ENCODE results near the gene UCK1. TPM values are rescaled to one million over a fixed set of nuclear protein-coding genes. Genes with fewer than 3 reads are reported as not detected.
A peak's percentile ranks its signal among the peaks of the same experiment; 100 is the strongest.

UCK1 gene
- total and polyA plus RNA-seq, 2 of the 8 experiments (the other 6 are each of a cell fraction or from before 2014, with no cell fraction given): 35.1 to 42.0 TPM

DNA sequence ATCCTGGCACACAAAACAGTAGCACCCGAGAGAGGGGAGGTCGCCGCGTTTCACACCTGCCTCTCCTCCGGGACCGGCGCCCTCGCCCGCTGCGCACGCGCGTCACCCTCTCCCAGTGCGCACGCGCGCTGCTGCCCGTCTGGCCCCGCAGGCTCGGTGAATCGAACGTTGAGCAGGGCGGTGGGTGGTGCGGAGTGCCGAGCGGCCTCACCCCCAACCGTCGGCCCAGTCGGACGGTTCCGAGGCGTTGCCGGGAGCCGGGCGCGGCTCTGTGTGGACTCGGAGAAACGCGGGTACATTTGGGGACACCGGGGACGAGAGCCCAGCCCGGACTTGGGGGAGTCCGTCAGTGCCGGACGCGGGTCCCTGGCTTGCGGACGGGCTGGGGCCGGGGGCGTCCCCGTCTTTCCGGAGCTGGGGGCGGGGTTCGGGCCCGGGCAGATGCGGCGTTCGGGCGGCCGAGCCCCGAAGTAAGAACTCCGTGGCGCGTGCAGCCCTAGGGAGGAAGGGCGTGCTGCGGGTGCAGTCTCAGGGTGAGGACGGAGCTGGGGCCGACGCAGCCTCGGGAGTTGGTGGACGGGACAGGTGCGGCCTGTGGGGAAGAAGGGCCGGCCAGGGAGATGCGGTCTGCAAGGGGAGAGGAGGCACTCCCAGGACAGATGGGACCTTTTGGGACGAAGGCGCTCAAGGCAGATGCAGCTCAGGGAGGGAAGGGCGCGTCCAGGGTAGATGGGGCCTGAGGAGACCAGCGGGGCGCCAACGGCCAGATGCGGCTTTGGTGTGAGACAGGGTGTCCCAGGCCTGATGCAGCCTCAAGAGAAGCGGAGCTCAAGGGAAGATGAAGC is 28.1 kb downstream of the UCK1 start, which contains the start of gene POMT1:
Gene POMT1, plus strand, starts transcription at position 138 of the 845 bp plus-strand sequence. CDS start 1,301 bp downstream, outside the sequence.
- peaks cover 7 to 8% of the 10 kb centered on the region in 2 experiments for H4K20me1 ChIP-seq (replicated peaks in 1 of 2; ENCODE audit: control insufficient read depth in 1 of 2, insufficient read depth in 2 of 2, low read length in 2 of 2)
- peak within 1 kb of the TSS; percentile 83; the same call in 1 of the 2 replicates for H3K18ac ChIP-seq (ENCODE audit: extremely low read depth, low read length)
- H3K9me3 ChIP-seq (ENCODE audit: insufficient read depth in 2 of 2, low read depth in 1 of 2, low read length in 1 of 2): no peaks in the 10 kb centered on the region
- 0 out of 2 replicates have a peak, but pooled peaks cover 2% of the 10 kb centered on the region for H3K79me1 ChIP-seq (ENCODE audit: low read depth, low read length)
- peak within 1 kb of the TSS; percentile 70 to 89 (median 80) for H3K4me3 ChIP-seq (ENCODE audit: extremely low read depth in 1 of 4, insufficient read depth in 2 of 4, low read depth in 3 of 4, low read length in 4 of 4)
- H3K56ac ChIP-seq (replicated peaks; ENCODE audit: insufficient read length, low read depth, low read length): peak within 1 kb of the TSS; percentile 62
- 3% methylated on average over 53 of the region's 83 CpGs; no CpG with 5 or more reads in 1 of the 2 experiments for WGBS, 2 experiments (ENCODE audit: extremely low coverage in 1 of 2, insufficient coverage in 1 of 2, insufficient read length in 1 of 2, insufficient replicate concordance in 2 of 2, low coverage in 1 of 2, low lambda C conversion rate in 2 of 2, missing lambda C conversion rate in 1 of 2)
- no peak within 1 kb of the TSS for H2BK120ac ChIP-seq (replicated peaks; ENCODE audit: low read depth, low read length)
- peaks cover 0 to 8% (median 0%) of the 10 kb centered on the region in 4 experiments; a peak in 2 of 7 replicates for H3K27me3 ChIP-seq (replicated peaks in 1 of 4; ENCODE audit: control insufficient read depth in 3 of 4, extremely low read depth in 1 of 4, insufficient read depth in 3 of 4, low read length in 3 of 4)
- H2AK5ac ChIP-seq (ENCODE audit: low read depth, low read length): no peak within 1 kb of the TSS
- no peak within 1 kb of the TSS for H2BK15ac ChIP-seq (ENCODE audit: low read length)
- H2BK5ac ChIP-seq (ENCODE audit: low read depth, low read length): peak within 1 kb of the TSS; percentile 66; the same call in 1 of the 2 replicates
- peak within 1 kb of the TSS; percentile 36 for H3K4ac ChIP-seq (replicated peaks; ENCODE audit: insufficient read length, low read depth, low read length)
- H3K27ac ChIP-seq (ENCODE audit: low read depth, low read length): no peak within 1 kb of the TSS
- H2BK20ac ChIP-seq (ENCODE audit: low read length): no peak within 1 kb of the TSS
- H3K9ac ChIP-seq (replicated peaks in 1 of 4; ENCODE audit: extremely low read depth in 1 of 4, low read depth in 3 of 4, low read length in 3 of 4): peak within 1 kb of the TSS in 3 of 4 experiments; percentile 55 to 61 (median 56); a peak in 5 of 7 replicates
- ChIA-PET CTCF (ENCODE audit: partially characterized antibody) (interaction anchor here (0.5 to 1.4 kb wide), 7 partner anchors 10 to 252 kb away, joined by 3 to 7 read pairs (median 3); no protein-coding TSS in a partner anchor), POLR2A (ENCODE audit: partially characterized antibody) (interaction anchor here (0.7 to 2.2 kb wide), 12 partner anchors 9 to 236 kb away, joined by 3 to 15 read pairs (median 4); no protein-coding TSS in a partner anchor)
- no peak within 1 kb of the TSS for H3K23ac ChIP-seq (ENCODE audit: insufficient read length)
- peaks cover 10 to 18% (median 15%) of the 10 kb centered on the region in 4 experiments; a peak in 7 of 8 replicates for H3K36me3 ChIP-seq (ENCODE audit: control insufficient read depth in 2 of 4, insufficient read depth in 4 of 4, low read length in 3 of 4)
- DNase-seq (ENCODE audit: low read depth in 1 of 2, low spot score in 2 of 2) (peak; percentile 54 to 93), FAIRE-seq (no peak)
- H3K23me2 ChIP-seq (ENCODE audit: low read depth, low read length): peaks cover 5% of the 10 kb centered on the region
- H2BK12ac ChIP-seq (ENCODE audit: low read depth, low read length): peak within 1 kb of the TSS; percentile 33; the same call in 1 of the 2 replicates
- peak within 1 kb of the TSS; percentile 57 for H4K5ac ChIP-seq (ENCODE audit: insufficient read length, low read depth, low read length)
- H3K4me2 ChIP-seq (ENCODE audit: insufficient read depth in 1 of 2, low read depth in 2 of 2, low read length in 2 of 2): peak within 1 kb of the TSS; percentile 75 to 98
- no peaks in the 10 kb centered on the region; a peak in 1 of 4 replicates for H3K79me2 ChIP-seq (ENCODE audit: control insufficient read depth in 1 of 2, insufficient read depth in 2 of 2, low read length in 2 of 2)
- 0 out of 2 replicates have a peak within 1 kb of the TSS, but pooled peaks have one; percentile 31 for H2AFZ ChIP-seq (ENCODE audit: low read length)
- H3K14ac ChIP-seq (ENCODE audit: insufficient read length): peak within 1 kb of the TSS; percentile 21
- H3K4me1 ChIP-seq (replicated peaks in 1 of 4; ENCODE audit: control insufficient read depth in 3 of 4, insufficient read depth in 4 of 4, low read length in 3 of 4): peaks cover 0 to 9% (median 5%) of the 10 kb centered on the region in 4 experiments; a peak in 4 of 7 replicates
- H4K8ac ChIP-seq (ENCODE audit: extremely low read depth, insufficient read depth, low read length): peak within 1 kb of the TSS; percentile 81
- H4K91ac ChIP-seq (replicated peaks; ENCODE audit: insufficient read length, low read length): peak within 1 kb of the TSS; percentile 76
- TF ChIP-seq SUZ12 (IDR thresholded peaks at IDR 0.05; ENCODE audit: low read length) (no peak), SIRT6 (IDR thresholded peaks at IDR 0.05; ENCODE audit: low read length) (no peak), SP2 (IDR thresholded peaks at IDR 0.05; ENCODE audit: low read length) (no peak), ASH2L (IDR thresholded peaks at IDR 0.05; ENCODE audit: low read length) (peak; percentile 92), TAF1 (IDR thresholded peaks at IDR 0.05; ENCODE audit: low read depth, low read length) (0 out of 2 replicates have a peak, but pooled peaks have one; percentile 17)

Data from H1 (cell line).